IMR-90 (cell line): ENCODE measurements around the gene GALR2. TPM values are rescaled to one million over a fixed set of nuclear protein-coding genes. Genes with fewer than 3 reads are reported as not detected.

Source experiments
- ATAC-seq: fragments of 200-7000 bp; cut with Tn5 transposase; 2 replicates; pipeline ENCODE4 v1.9.1; 2020; ENCODE audit warnings: low read depth, mild to moderate bottlenecking, moderate library complexity
- BruUV-seq: library from RNA; stranded (reverse); fragments of 400-500 nt; replicated peaks from 2 replicates; lab custom pipeline; 2021; lab: Mats Ljungman, UMichigan
- CTCF ChIA-PET: fragments of 300-600 bp; formaldehyde crosslinking; extraction: SDS; loops from one replicate; lab custom pipeline; 2021; ENCODE audit warnings: antibody characterized with exemption; lab: Yijun Ruan, JAX
- POLR2A ChIA-PET: fragments of 300-600 bp; sonication (Branson Sonifier 250); formaldehyde crosslinking; loops from one replicate; lab custom pipeline; 2022; ENCODE audit warnings: antibody characterized with exemption; ENCODE audit not compliant: unreplicated experiment; lab: Charles Lee
- DNase-seq: peaks from one replicate; pipeline ENCODE4 v3.0.0; 2013
- H2AFZ ChIP-seq: replicated peaks from 2 replicates; pipeline ENCODE3; 2013; ENCODE audit warnings: low read length, mild to moderate bottlenecking; ENCODE audit not compliant: poor library complexity
- H2AK5ac ChIP-seq: 2 replicates; pipeline ENCODE4 v1.6.1; 2013; ENCODE audit warnings: low read depth, low read length, inconsistent platforms
- H2AK9ac ChIP-seq: replicated peaks from 2 replicates; pipeline ENCODE3; 2013; ENCODE audit warnings: mild to moderate bottlenecking, low read depth, low read length, moderate library complexity; ENCODE audit not compliant: poor library complexity
- H2BK120ac ChIP-seq: 2 replicates; pipeline ENCODE4 v1.6.1; 2013; ENCODE audit warnings: low read depth, low read length, inconsistent platforms
- H2BK15ac ChIP-seq: 3 replicates; pipeline ENCODE4 v1.6.1; 2013; ENCODE audit warnings: low read depth, low read length, inconsistent platforms
- H2BK20ac ChIP-seq: 2 replicates; pipeline ENCODE4 v1.6.1; 2013; ENCODE audit warnings: low read depth, mild to moderate bottlenecking, inconsistent platforms, low read length, moderate library complexity
- H2BK5ac ChIP-seq: 2 replicates; pipeline ENCODE4 v1.6.1; 2013; ENCODE audit warnings: mild to moderate bottlenecking, low read depth, low read length, inconsistent platforms; ENCODE audit not compliant: poor library complexity, severe bottlenecking
- H3K14ac ChIP-seq: replicated peaks from 2 replicates; pipeline ENCODE4 v1.6.1; 2013; ENCODE audit warnings: low read depth, low read length, inconsistent platforms
- H3K18ac ChIP-seq: 2 replicates; pipeline ENCODE4 v1.6.1; 2013; ENCODE audit warnings: low read depth, low read length, control low read depth
- H3K23ac ChIP-seq: 2 replicates; pipeline ENCODE4 v1.6.1; 2013; ENCODE audit warnings: low read depth, low read length, inconsistent platforms
- H3K27ac ChIP-seq: 2 replicates; pipeline ENCODE4 v1.5.1; 2013; ENCODE audit warnings: mild to moderate bottlenecking, control low read depth, low read length; ENCODE audit not compliant: insufficient read depth
- H3K27me3 ChIP-seq: 2 replicates; pipeline ENCODE4 v1.6.1; 2013; ENCODE audit warnings: low read length; ENCODE audit not compliant: control insufficient read depth, insufficient read depth
- H3K36me3 ChIP-seq: 2 replicates; pipeline ENCODE4 v1.6.1; 2013; ENCODE audit warnings: low read length, mixed read lengths; ENCODE audit not compliant: control insufficient read depth, insufficient read depth
- H3K4ac ChIP-seq: 2 replicates; pipeline ENCODE4 v1.6.1; 2013; ENCODE audit warnings: low read depth, low read length, inconsistent platforms
- H3K4me1 ChIP-seq: 2 replicates; pipeline ENCODE4 v1.6.1; 2013; ENCODE audit warnings: low read length, mixed read lengths; ENCODE audit not compliant: control insufficient read depth, insufficient read depth
- H3K4me2 ChIP-seq: 2 replicates; pipeline ENCODE4 v1.6.1; 2013; ENCODE audit warnings: low read depth, mild to moderate bottlenecking, control low read depth, low read length, moderate library complexity
- H3K4me3 ChIP-seq: 2 replicates; pipeline ENCODE4 v1.5.1; 2013; ENCODE audit warnings: low read depth, mild to moderate bottlenecking, control low read depth, low read length, moderate library complexity; ENCODE audit not compliant: insufficient read depth
- H3K56ac ChIP-seq: 2 replicates; pipeline ENCODE4 v1.6.1; 2013; ENCODE audit warnings: low read length, inconsistent platforms; ENCODE audit not compliant: insufficient read depth; ENCODE audit errors: extremely low read depth
- H3K79me1 ChIP-seq, 2 experiments: 2 replicates each; pipeline ENCODE4 v1.6.1; 2013; ENCODE audit warnings: low read length in 2 of 2, inconsistent platforms in 1 of 2, low read depth in 1 of 2
- H3K9ac ChIP-seq: 2 replicates; pipeline ENCODE4 v1.6.1; 2013; ENCODE audit warnings: low read depth, low read length, control low read depth
- H3K9me1 ChIP-seq: 2 replicates; pipeline ENCODE4 v1.6.1; 2013; ENCODE audit warnings: low read length, inconsistent platforms; ENCODE audit not compliant: insufficient read depth
- H3K9me3 ChIP-seq: 2 replicates; pipeline ENCODE4 v1.6.1; 2013; ENCODE audit warnings: low read length; ENCODE audit not compliant: control insufficient read depth, insufficient read depth
- H4K20me1 ChIP-seq: 2 replicates; pipeline ENCODE4 v1.6.1; 2013; ENCODE audit warnings: low read length, inconsistent platforms; ENCODE audit not compliant: insufficient read depth
- H4K5ac ChIP-seq: 2 replicates; pipeline ENCODE4 v1.6.1; 2013; ENCODE audit warnings: mild to moderate bottlenecking, low read depth, low read length, control low read depth
- H4K8ac ChIP-seq, 2 experiments: 2 replicates each; pipeline ENCODE4 v1.6.1; 2013; ENCODE audit warnings: low read depth in 2 of 2, low read length in 2 of 2, control low read depth in 1 of 2, inconsistent platforms in 1 of 2
- H4K91ac ChIP-seq: 2 replicates; pipeline ENCODE4 v1.6.1; 2013; ENCODE audit warnings: low read depth, low read length, inconsistent platforms; ENCODE audit not compliant: insufficient read depth
- BHLHE40 ChIP-seq: fragments of 150-350 bp; IDR thresholded peaks from 2 replicates; pipeline ENCODE4 v1.6.1; 2016; ENCODE audit warnings: mild to moderate bottlenecking, low read depth, low read length
- CEBPB ChIP-seq: IDR thresholded peaks from 2 replicates; pipeline ENCODE4 v1.6.1; 2012; ENCODE audit warnings: low read depth, low read length, improper control_type of control experiment
- CHD1 ChIP-seq: IDR thresholded peaks from 2 replicates; pipeline ENCODE4 v1.6.1; 2012; ENCODE audit warnings: low read depth, low read length, improper control_type of control experiment
- CTCF ChIP-seq: conservative IDR thresholded peaks from 2 replicates; pipeline ENCODE4 v1.5.1; 2012; ENCODE audit warnings: mild to moderate bottlenecking, low read depth, low read length, improper control_type of control experiment
- ELK1 ChIP-seq: fragments of 150-350 bp; IDR thresholded peaks from 2 replicates; pipeline ENCODE4 v1.6.1; 2016; ENCODE audit warnings: low read depth, mild to moderate bottlenecking, low read length, moderate library complexity, borderline replicate concordance
- FOS ChIP-seq: fragments of 150-350 bp; IDR thresholded peaks from 2 replicates; pipeline ENCODE4 v1.6.1; 2016; ENCODE audit warnings: low read depth, low read length
- MAFK ChIP-seq: IDR thresholded peaks from 2 replicates; pipeline ENCODE4 v1.6.1; 2012; ENCODE audit warnings: low read depth, low read length, improper control_type of control experiment
- MAZ ChIP-seq: IDR thresholded peaks from 2 replicates; pipeline ENCODE4 v1.6.1; 2012; ENCODE audit warnings: low read depth, mild to moderate bottlenecking, low read length, improper control_type of control experiment, moderate library complexity, borderline replicate concordance
- MXI1 ChIP-seq: IDR thresholded peaks from 2 replicates; pipeline ENCODE4 v1.6.1; 2012; ENCODE audit warnings: low read depth, mild to moderate bottlenecking, low read length, moderate library complexity, borderline replicate concordance
- NFE2L2 ChIP-seq: fragments of 150-350 bp; IDR thresholded peaks from 2 replicates; pipeline ENCODE4 v1.6.1; 2016; ENCODE audit warnings: low read depth, mild to moderate bottlenecking, low read length
- POLR2A ChIP-seq: IDR thresholded peaks from 2 replicates; pipeline ENCODE4 v1.6.1; 2012; ENCODE audit warnings: mild to moderate bottlenecking, low read depth, low read length
- RAD21 ChIP-seq: IDR thresholded peaks from 2 replicates; pipeline ENCODE4 v1.6.1; 2012; ENCODE audit warnings: low read length, improper control_type of control experiment
- RCOR1 ChIP-seq: IDR thresholded peaks from 2 replicates; pipeline ENCODE4 v1.6.1; 2012; ENCODE audit warnings: mild to moderate bottlenecking, low read length, improper control_type of control experiment; ENCODE audit not compliant: insufficient replicate concordance
- RFX5 ChIP-seq: IDR thresholded peaks from 2 replicates; pipeline ENCODE4 v1.8.0; 2012; ENCODE audit warnings: low read depth, mild to moderate bottlenecking, low read length, moderate library complexity
- SMC3 ChIP-seq: fragments of 150-350 bp; IDR thresholded peaks from 2 replicates; pipeline ENCODE4 v1.6.1; 2016; ENCODE audit warnings: low read depth, mild to moderate bottlenecking, antibody characterized with exemption, low read length, moderate library complexity
- WGBS, 2 experiments: methylation state at CpG; one replicate each; pipeline versions ENCODE4 v1.1.5 to v1.1.7; 2013; ENCODE audit warnings: missing lambda C conversion rate in 2 of 2; ENCODE audit not compliant: insufficient read length in 1 of 2; ENCODE audit errors: extremely low coverage in 2 of 2; 5-methylcytosine and 5-hydroxymethylcytosine counted together
- dilution Hi-C: fragments of 300-500 bp; cut with HindIII; formaldehyde crosslinking; loops from one replicate; pipeline ENCODE4 v1.14.3; 2018; ENCODE audit warnings: low sequenced_read_pairs; ENCODE audit not compliant: unreplicated experiment
- in situ Hi-C: fragments of 300-500 bp; cut with MboI; formaldehyde crosslinking; loops from 3 replicates; pipeline ENCODE4 v1.14.3; 2019; ENCODE audit warnings: low sequenced_read_pairs, inconsistent platforms, mixed read lengths
- intact Hi-C: fragments of 100-400 bp; cut with micrococcal nuclease; formaldehyde crosslinking; loops from 2 replicates; pipeline ENCODE4 v1.10.0; 2022
- polyA plus RNA-seq, 3 experiments: library from polyadenylated mRNA; depleted of rRNA; stranded (reverse); fragments of >200 nt; gene quantifications; 2 replicates each; pipeline ENCODE4 v1.2.3, GENCODE V29; 2012; ENCODE audit warnings: low replicate concordance in 1 of 3
- total RNA-seq: library from RNA; depleted of rRNA; stranded (reverse); fragments of >200 nt; gene quantifications from 2 replicates; pipeline ENCODE4 v1.2.3, GENCODE V29; 2012
- TF ChIP-seq, protein P1 (sequence below): fragments of 150-350 bp; IDR thresholded peaks from 2 replicates; pipeline ENCODE4 v1.6.1; 2017; ENCODE audit warnings: mild to moderate bottlenecking, antibody characterized with exemption, low read length, low read depth

Gene GALR2
- total and polyA plus RNA-seq, 2 of the 4 experiments (the other 2 are of a cell fraction) = 0.07 TPM; not detected in 1

GRCh38 chr17:76111956-76112355 is 37.4 kb downstream of the GALR2 start:
- TF ChIP-seq CHD1 (no peak), NFE2L2 (no peak), FOS (no peak), RCOR1 (no peak), RAD21 (no peak), POLR2A (no peak), BHLHE40 (no peak), MAZ (no peak), MAFK (no peak), RFX5 (no peak), ELK1 (no peak), MXI1 (no peak), CTCF (no peak), SMC3 (no peak), CEBPB (no peak)
- TF ChIP-seq, protein P1, sequence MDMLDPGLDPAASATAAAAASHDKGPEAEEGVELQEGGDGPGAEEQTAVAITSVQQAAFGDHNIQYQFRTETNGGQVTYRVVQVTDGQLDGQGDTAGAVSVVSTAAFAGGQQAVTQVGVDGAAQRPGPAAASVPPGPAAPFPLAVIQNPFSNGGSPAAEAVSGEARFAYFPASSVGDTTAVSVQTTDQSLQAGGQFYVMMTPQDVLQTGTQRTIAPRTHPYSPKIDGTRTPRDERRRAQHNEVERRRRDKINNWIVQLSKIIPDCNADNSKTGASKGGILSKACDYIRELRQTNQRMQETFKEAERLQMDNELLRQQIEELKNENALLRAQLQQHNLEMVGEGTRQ = no peak
- Histone ChIP-seq H3K14ac (no peak overlapping the region), H4K91ac (no peak overlapping the region), H3K4me3 (no peak overlapping the region), H3K23ac (no peak overlapping the region), H2BK15ac (no peak overlapping the region), H3K4ac (no peak overlapping the region), H4K8ac (no peak overlapping the region), H3K9me1 (no peaks in the 10 kb centered on the region), H3K36me3 (no peaks in the 10 kb centered on the region), H3K4me1 (no peaks in the 10 kb centered on the region), H3K27me3 (no peaks in the 10 kb centered on the region), H2AFZ (no peak overlapping the region), H3K27ac (no peak overlapping the region), H2BK20ac (no peak overlapping the region), H2BK120ac (no peak overlapping the region), H2AK9ac (no peak overlapping the region), H4K5ac (no peak overlapping the region), H2AK5ac (no peak overlapping the region), H3K79me1 (no peaks in the 10 kb centered on the region), H2BK5ac (no peak overlapping the region), H4K20me1 (no peaks in the 10 kb centered on the region), H3K56ac (no peak overlapping the region), H3K9ac (no peak overlapping the region), H3K9me3 (no peaks in the 10 kb centered on the region), H3K18ac (no peak overlapping the region), H3K4me2 (no peak overlapping the region)
- no TSS peak for BruUV-seq
- intact Hi-C loops (no loop called here), in situ Hi-C loops (no loop called here), dilution Hi-C loops (no loop called here)
- CTCF ChIA-PET = no interaction called here
- DNase-seq (no peak), ATAC-seq (no peak)
- WGBS, 2 experiments = 100% methylated on average over 1 of the region's 2 CpGs; no CpG with 5 or more reads in 1 of the 2 experiments
- POLR2A ChIA-PET = no interaction called here
